Uterus (tissue), 4 donors: ENCODE data around the gene GPR32. TPM values are rescaled to one million over a fixed set of nuclear protein-coding genes. Genes with fewer than 3 reads are reported as not detected.
A peak's percentile ranks its signal among the peaks of the same experiment; 100 is the strongest.
"Not testable (repeated sequence)": the region's sequence is repeated elsewhere in the genome, so short reads cannot be mapped to it uniquely, and the experiment has no call there.

Experiments
- DNase-seq, 2 donors: peaks; one replicate each; pipeline ENCODE4 v3.0.0-alpha.2; 2019 to 2020
- H3K27ac ChIP-seq, 2 donors: fragments of 200-600 bp; sonication (generic); 1 replicate in 1 of 2; 2 replicates in 1 of 2; pipeline ENCODE4 v1.5.1; 2016 to 2018
- H3K27me3 ChIP-seq, 2 donors: fragments of 200-600 bp; sonication (generic); one replicate each; pipeline ENCODE4 v1.5.1; 2018 to 2019; ENCODE audit warnings: control low read depth in 1 of 2
- H3K36me3 ChIP-seq, 2 donors: fragments of 200-600 bp; sonication (generic); one replicate each; pipeline ENCODE4 v1.5.1; 2019; ENCODE audit warnings: control low read depth in 1 of 2
- H3K4me1 ChIP-seq, 2 donors: fragments of 200-600 bp; sonication (generic); one replicate each; pipeline ENCODE4 v1.5.1; 2018 to 2019; ENCODE audit warnings: control low read depth in 1 of 2
- H3K4me3 ChIP-seq, 2 donors: fragments of 200-600 bp; sonication (generic); 1 replicate in 1 of 2; 2 replicates in 1 of 2; pipeline ENCODE4 v1.5.1; 2018 to 2019; ENCODE audit warnings: mild to moderate bottlenecking in 1 of 2
- H3K9me3 ChIP-seq, 2 donors: fragments of 200-600 bp; sonication (generic); one replicate each; pipeline ENCODE4 v1.5.1; 2019; ENCODE audit warnings: control low read depth in 1 of 2
- CTCF ChIP-seq, 4 experiments: fragments of 200-600 bp in 2 of 4; fragments of 450-650 bp in 2 of 4; sonication (generic) in 2 of 4; IDR thresholded peaks; one replicate each; pipeline ENCODE4 v1.5.1; 2016 to 2019; ENCODE audit warnings: antibody characterized with exemption in 4 of 4, mild to moderate bottlenecking in 2 of 4, moderate library complexity in 1 of 4
- POLR2A ChIP-seq, 2 donors: fragments of 450-650 bp; IDR thresholded peaks; one replicate each; pipeline ENCODE4 v1.6.1; 2016; ENCODE audit warnings: antibody characterized with exemption in 2 of 2, mild to moderate bottlenecking in 1 of 2, moderate library complexity in 1 of 2
- intact Hi-C: fragments of 100-400 bp; cut with DNase I; formaldehyde crosslinking; loops from one replicate; pipeline ENCODE4 v1.15.1; 2023; ENCODE audit warnings: low total_unique reads
- total RNA-seq, 4 donors: library from RNA; depleted of rRNA in 3 of 4; stranded (reverse); fragments of >200 nt in 3 of 4; gene quantifications; one replicate each; pipeline versions ENCODE4 v1.1.0 to v1.2.4, GENCODE V29; 2014 to 2023
- donor health status: DM: yes; HTN: yes; CAD: no.

Gene GPR32, protein sequence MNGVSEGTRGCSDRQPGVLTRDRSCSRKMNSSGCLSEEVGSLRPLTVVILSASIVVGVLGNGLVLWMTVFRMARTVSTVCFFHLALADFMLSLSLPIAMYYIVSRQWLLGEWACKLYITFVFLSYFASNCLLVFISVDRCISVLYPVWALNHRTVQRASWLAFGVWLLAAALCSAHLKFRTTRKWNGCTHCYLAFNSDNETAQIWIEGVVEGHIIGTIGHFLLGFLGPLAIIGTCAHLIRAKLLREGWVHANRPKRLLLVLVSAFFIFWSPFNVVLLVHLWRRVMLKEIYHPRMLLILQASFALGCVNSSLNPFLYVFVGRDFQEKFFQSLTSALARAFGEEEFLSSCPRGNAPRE
- total RNA-seq, result not detected

GRCh38 chr19:50770164-50770563, at the start of gene GPR32:
TSS of gene GPR32 (plus strand) at chr19:50770464. CDS start at chr19:50770601, 137 bp downstream.
- not testable (repeated sequence) for H3K36me3 ChIP-seq, H3K9me3 ChIP-seq, DNase-seq, H3K27me3 ChIP-seq, H3K27ac ChIP-seq, H3K4me1 ChIP-seq, H3K4me3 ChIP-seq
- intact Hi-C loops, result loop anchor here (10.0 kb wide), 1 partner anchor 415 kb away; no protein-coding TSS in a partner anchor

DNA sequence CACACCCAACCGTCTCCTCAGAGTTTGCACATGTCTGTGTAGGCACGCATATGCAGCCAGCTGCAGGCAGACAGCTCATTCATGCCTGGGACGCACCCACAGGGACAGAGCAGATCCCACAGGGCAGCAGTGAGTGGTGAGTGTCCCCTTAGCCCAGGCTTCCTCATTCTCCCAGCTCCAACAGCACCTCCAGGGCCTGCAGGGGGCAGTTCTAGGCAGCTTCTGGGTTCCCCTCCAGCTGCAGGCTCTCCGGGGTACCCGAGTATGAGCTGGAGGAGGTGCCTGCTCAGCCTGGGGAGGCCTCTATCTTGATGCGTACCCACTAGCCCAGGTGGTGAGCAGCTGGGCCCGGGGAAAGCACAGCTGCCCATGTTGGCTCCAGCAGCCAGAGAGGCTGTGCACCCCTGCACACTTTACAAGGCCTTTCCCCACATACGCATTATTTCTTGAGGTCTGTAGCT, 49.3 kb upstream of the GPR32 start:
- no peak for DNase-seq
- Histone ChIP-seq H3K4me1 (peaks cover 0 to 28% of the 10 kb centered on the region in 2 donors), H3K27ac (no peak overlapping the region), H3K4me3 (no peak overlapping the region), H3K9me3 (no peaks in the 10 kb centered on the region), H3K27me3 (no peaks in the 10 kb centered on the region), H3K36me3 (no peaks in the 10 kb centered on the region)
- TF ChIP-seq CTCF (IDR thresholded peaks at IDR 0.05) (no peak), POLR2A (IDR thresholded peaks at IDR 0.05) (no peak)
- intact Hi-C loops, result no loop called here

- H3K27ac ChIP-seq, result no peak overlapping the region
- DNase-seq, result no peak
- peaks cover 0 to 31% of the 10 kb centered on the region in 2 donors for H3K4me1 ChIP-seq
- H3K4me3 ChIP-seq, result no peak overlapping the region
- H3K36me3 ChIP-seq, result no peaks in the 10 kb centered on the region
- intact Hi-C loops, result no loop called here
- H3K27me3 ChIP-seq, result no peaks in the 10 kb centered on the region
- TF ChIP-seq POLR2A (IDR thresholded peaks at IDR 0.05) (no peak), CTCF (IDR thresholded peaks at IDR 0.05) (no peak)
- H3K9me3 ChIP-seq, result no peaks in the 10 kb centered on the region
Measured at GRCh38 chr19:50721441-50722137, 48.7 kb upstream of the GPR32 start.

- peak overlapping the region; percentile 77 for H3K27ac ChIP-seq
Measured at GRCh38 chr19:50722201-50723013, 47.9 kb upstream of the GPR32 start.

More at GRCh38 chr19:50722201-50723013, 47.9 kb upstream of the GPR32 start:
- Histone ChIP-seq H3K27me3 (no peaks in the 10 kb centered on the region), H3K36me3 (no peaks in the 10 kb centered on the region), H3K9me3 (no peaks in the 10 kb centered on the region), H3K4me3 (peak overlapping the region in 1 of 2 donors; percentile 66), H3K4me1 (peaks cover 0 to 31% of the 10 kb centered on the region in 2 donors)
- no peak for TF ChIP-seq CTCF (IDR thresholded peaks at IDR 0.05)
- TF ChIP-seq POLR2A (IDR thresholded peaks at IDR 0.05), result no peak
- no peak for DNase-seq
- intact Hi-C loops, result no loop called here
